Calu3 (cell line): ENCODE results near the gene OPHN1. TPM values are rescaled to one million over a fixed set of nuclear protein-coding genes. Genes with fewer than 3 reads are reported as not detected.

ENCODE experiments used
- BruUV-seq: library from RNA; stranded (reverse); fragments of 400-500 nt; replicated peaks from 2 replicates; lab custom pipeline; 2021; lab: Mats Ljungman, UMichigan
- CTCF ChIA-PET: fragments of 300-600 bp; sonication (Branson Sonifier 250); formaldehyde crosslinking; loops from one replicate; lab custom pipeline; 2022; ENCODE audit warnings: antibody characterized with exemption; lab: Charles Lee
- DNase-seq: peaks from one replicate; pipeline ENCODE4 v3.0.0; 2022
- H3K27ac Mint-ChIP-seq: one replicate; pipeline ENCODE4 v1.8.0; 2022; ENCODE audit warnings: mixed read lengths; ENCODE audit not compliant: unreplicated experiment
- H3K27me3 Mint-ChIP-seq: one replicate; pipeline ENCODE4 v1.8.0; 2022; ENCODE audit warnings: mixed read lengths; ENCODE audit not compliant: unreplicated experiment
- H3K36me3 Mint-ChIP-seq: one replicate; pipeline ENCODE4 v1.8.0; 2022; ENCODE audit warnings: mild to moderate bottlenecking, moderate library complexity, mixed read lengths; ENCODE audit not compliant: insufficient read depth, unreplicated experiment
- H3K4me1 Mint-ChIP-seq: one replicate; pipeline ENCODE4 v1.8.0; 2022; ENCODE audit warnings: mild to moderate bottlenecking, low read depth, mixed read lengths; ENCODE audit not compliant: unreplicated experiment
- H3K4me3 Mint-ChIP-seq: one replicate; pipeline ENCODE4 v1.8.0; 2022; ENCODE audit warnings: mild to moderate bottlenecking, low read depth, moderate library complexity, mixed read lengths; ENCODE audit not compliant: unreplicated experiment
- H3K9me3 Mint-ChIP-seq: one replicate; pipeline ENCODE4 v1.8.0; 2022; ENCODE audit warnings: low read depth, mixed read lengths; ENCODE audit not compliant: unreplicated experiment
- CTCF ChIP-seq: fragments of 200-600 bp; IDR thresholded peaks from one replicate; pipeline ENCODE4 v1.8.0; 2022; ENCODE audit warnings: antibody characterized with exemption; ENCODE audit not compliant: unreplicated experiment
- intact Hi-C: fragments of 100-400 bp; cut with micrococcal nuclease; formaldehyde crosslinking; loops from one replicate; pipeline ENCODE4 v1.10.0; 2022; ENCODE audit not compliant: unreplicated experiment
- total RNA-seq: library from RNA; stranded (reverse); gene quantifications from 2 replicates; pipeline ENCODE4 v1.2.3, GENCODE V29; 2022

Gene OPHN1
- total RNA-seq, 1 experiment from 2014 or later = 13.1 TPM

- no peak for TF ChIP-seq CTCF
- H3K9me3 Mint-ChIP-seq = peaks cover 3% of the 10 kb centered on the region
- H3K4me1 Mint-ChIP-seq = no peaks in the 10 kb centered on the region
- no peak for DNase-seq
- no peaks in the 10 kb centered on the region for H3K27me3 Mint-ChIP-seq
- no peaks in the 10 kb centered on the region for H3K36me3 Mint-ChIP-seq
- no peak overlapping the region for H3K27ac Mint-ChIP-seq
- no TSS peak for BruUV-seq
- CTCF ChIA-PET = no interaction called here
- intact Hi-C loops = no loop called here
- H3K4me3 Mint-ChIP-seq = no peak overlapping the region
Observed at GRCh38 chrX:68372665-68373064, 60.6 kb downstream of the OPHN1 start.

- no peak overlapping the region for H3K4me3 Mint-ChIP-seq
- H3K9me3 Mint-ChIP-seq = peaks cover 3% of the 10 kb centered on the region
Observed at GRCh38 chrX:68369559-68369958, 63.7 kb downstream of the OPHN1 start.

GRCh38 chrX:68365341-68365740 is 68.0 kb downstream of the OPHN1 start:
- no peak for DNase-seq
- CTCF ChIA-PET = no interaction called here
- no peak overlapping the region for H3K4me3 Mint-ChIP-seq
- H3K27ac Mint-ChIP-seq = no peak overlapping the region
- intact Hi-C loops = no loop called here
- no peaks in the 10 kb centered on the region for H3K4me1 Mint-ChIP-seq
- no peaks in the 10 kb centered on the region for H3K27me3 Mint-ChIP-seq
- TF ChIP-seq CTCF = no peak
- H3K9me3 Mint-ChIP-seq = peaks cover 3% of the 10 kb centered on the region
- no TSS peak for BruUV-seq
- H3K36me3 Mint-ChIP-seq = no peaks in the 10 kb centered on the region

More at GRCh38 chrX:68369559-68369958, 63.7 kb downstream of the OPHN1 start:
- no peak for TF ChIP-seq CTCF
- Mint-ChIP-seq H3K36me3 (no peaks in the 10 kb centered on the region), H3K4me1 (no peaks in the 10 kb centered on the region), H3K27me3 (no peaks in the 10 kb centered on the region), H3K27ac (no peak overlapping the region)
- intact Hi-C loops = no loop called here
- no TSS peak for BruUV-seq
- CTCF ChIA-PET = interaction anchor here (0.6 kb wide), 1 partner anchor 37 kb away, joined by 6 read pairs; no protein-coding TSS in a partner anchor
- no peak for DNase-seq

GRCh38 chrX:68363984-68364383 is 69.3 kb downstream of the OPHN1 start:
- no peak for TF ChIP-seq CTCF
- intact Hi-C loops = no loop called here
- DNase-seq = no peak
- H3K36me3 Mint-ChIP-seq = no peaks in the 10 kb centered on the region
- no peaks in the 10 kb centered on the region for H3K4me1 Mint-ChIP-seq
- BruUV-seq = no TSS peak
- no peak overlapping the region for H3K27ac Mint-ChIP-seq
- no peak overlapping the region for H3K4me3 Mint-ChIP-seq
- no peaks in the 10 kb centered on the region for H3K27me3 Mint-ChIP-seq
- CTCF ChIA-PET = no interaction called here
- H3K9me3 Mint-ChIP-seq = no peaks in the 10 kb centered on the region
